UCSD-AML1 (cell line): ENCODE results near the gene TMEM51.

Source experiments
- DNase-seq: peaks from one replicate; lab custom pipeline; 2025; ENCODE audit not compliant: unreplicated experiment; lab: John Stamatoyannopoulos, UW

Gene TMEM51, protein sequence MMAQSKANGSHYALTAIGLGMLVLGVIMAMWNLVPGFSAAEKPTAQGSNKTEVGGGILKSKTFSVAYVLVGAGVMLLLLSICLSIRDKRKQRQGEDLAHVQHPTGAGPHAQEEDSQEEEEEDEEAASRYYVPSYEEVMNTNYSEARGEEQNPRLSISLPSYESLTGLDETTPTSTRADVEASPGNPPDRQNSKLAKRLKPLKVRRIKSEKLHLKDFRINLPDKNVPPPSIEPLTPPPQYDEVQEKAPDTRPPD

DNA sequence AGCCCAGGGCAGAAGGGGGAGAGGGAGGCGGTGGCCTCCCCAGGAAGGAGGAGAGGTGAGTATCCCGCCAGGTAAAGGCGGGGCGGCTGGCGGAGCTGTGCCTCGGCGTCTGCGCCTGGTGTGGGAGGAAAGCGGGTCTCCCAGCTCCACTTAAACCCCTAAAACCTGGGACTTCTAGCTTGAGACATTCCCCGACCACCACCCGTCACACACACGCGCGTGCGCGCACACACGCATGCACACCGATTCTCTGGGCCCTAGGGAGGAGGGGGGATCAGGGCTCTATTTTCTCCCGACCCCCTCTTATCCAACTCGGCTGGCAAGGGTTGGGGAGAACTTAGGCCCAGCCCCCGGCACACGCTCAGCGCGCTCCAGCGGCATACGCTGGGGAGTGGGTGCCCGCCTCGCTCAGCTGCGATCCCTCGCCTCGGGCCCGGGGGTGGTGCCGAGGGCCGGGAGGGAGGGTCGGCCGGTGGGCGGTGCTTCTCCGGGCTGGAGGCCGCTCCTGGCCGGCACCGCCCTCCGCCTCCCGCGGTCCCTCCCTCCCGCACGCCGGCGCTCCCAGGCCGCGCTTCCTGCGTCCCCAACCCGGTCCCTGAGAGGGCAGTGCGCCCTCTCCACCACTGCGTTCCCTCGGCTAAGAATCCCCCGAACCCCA is at the start of gene TMEM51:
Gene TMEM51, plus strand, starts transcription at position 564 of the 658 bp plus-strand sequence. CDS start 61,341 bp downstream, outside the sequence.
- peak; percentile 86 for DNase-seq

DNA sequence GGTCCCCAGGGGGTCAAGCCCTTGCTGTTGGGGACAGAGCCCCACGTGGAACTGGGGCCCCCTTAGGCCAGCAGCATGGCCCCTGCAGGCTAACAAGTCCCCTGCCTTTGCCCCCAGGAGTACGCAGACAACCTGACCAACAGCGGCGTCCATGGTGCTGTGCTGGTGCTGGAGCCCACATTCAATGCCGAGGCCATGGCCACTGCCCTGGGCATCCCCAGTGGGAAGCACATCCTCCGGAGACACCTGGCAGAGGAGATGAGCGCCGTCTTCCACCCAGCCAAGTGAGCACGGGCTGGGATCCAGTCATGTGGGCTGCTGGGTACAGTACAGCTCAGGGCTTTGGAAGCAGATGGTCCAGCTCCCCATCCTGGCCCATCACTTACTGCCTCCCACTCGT is 49.6 kb upstream of the TMEM51 start:
- DNase-seq, result no peak

DNA sequence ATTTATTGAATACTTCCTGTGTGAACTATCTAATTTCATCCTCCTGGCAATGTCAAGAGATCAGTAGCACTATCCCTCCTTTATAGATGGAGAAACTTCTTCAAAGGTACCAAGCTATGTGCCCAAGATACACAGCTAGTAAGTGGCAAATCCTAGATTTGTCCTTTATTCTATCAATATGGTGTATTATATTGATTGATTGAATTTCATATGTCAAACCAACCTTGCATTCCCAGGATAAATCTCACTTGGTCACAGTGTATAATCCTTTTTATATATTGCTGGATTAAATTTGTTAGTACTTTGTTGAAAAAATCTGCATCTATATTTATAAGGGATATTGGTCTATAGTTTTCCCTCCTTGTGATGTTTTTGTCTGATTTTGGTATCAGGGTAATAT is 48.8 kb upstream of the TMEM51 start:
- DNase-seq, result no peak

DNA sequence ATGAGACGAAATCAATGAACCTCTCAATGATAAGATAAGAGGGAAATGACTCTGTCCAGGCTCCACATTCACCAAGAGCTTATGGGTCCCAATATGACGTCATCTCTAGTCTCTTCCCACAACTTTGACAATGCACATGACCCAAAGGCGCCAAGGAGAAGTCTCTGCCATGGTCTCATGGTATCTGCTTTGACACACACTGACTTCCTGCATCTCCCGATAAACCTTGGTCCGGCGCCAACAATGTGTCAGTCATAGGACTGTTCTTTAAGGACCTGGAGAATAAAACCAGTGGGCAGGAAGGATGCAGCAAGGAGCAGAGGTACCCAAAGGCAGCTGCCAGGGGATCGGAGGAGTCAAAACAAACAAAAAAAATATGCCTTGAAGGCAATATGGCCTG is 46.9 kb upstream of the TMEM51 start:
- DNase-seq, result peak; percentile 63

DNA sequence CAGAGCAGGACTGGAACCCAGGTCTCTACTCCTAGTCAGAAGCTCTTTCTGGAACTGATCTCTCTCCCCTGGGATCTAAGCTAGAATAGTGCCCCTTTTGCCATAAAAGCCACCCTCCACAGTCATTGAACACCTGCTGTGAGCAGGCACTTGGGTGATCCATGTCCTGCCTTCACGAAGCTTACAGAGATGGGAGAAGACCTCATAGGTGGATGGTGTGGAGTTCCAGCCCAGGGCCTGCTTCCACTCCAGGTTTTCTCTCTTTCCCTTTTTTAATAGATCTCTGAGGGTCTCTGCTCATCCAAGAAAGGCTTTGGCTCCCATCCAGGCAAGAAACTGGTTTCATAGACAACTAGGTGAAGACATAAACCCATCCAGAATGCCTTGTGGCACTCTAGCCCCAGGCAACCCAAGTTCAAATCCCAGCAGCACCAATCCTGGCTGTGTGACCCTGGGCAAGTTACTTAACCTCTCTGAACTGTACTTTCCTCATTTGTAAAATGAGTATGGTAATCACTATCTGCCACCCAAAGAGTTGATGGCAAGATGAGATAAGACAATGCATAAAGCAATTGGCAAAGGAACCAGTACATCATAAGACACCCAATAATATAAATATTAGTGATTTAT is 46.4 kb upstream of the TMEM51 start:
- DNase-seq, result no peak

DNA sequence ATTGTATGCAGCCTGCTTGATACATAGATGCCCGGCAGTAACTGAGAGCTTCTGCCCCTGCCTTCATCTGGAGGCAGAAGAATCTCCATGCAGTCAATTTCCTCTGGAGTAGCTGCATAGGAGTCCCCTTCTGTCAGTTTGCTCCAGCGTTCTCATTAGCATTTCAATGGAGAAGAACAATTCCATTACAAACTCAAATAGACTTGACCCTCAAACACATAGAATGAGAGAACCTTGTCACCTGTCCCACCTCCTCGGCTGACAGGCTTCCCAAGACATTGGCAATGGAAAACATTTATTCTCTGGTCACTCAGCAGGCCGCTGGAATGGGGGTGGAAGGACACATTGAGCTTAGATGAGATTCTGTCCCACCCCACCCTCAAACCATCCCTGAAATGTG is 45.6 kb upstream of the TMEM51 start:
- DNase-seq, result no peak

DNA sequence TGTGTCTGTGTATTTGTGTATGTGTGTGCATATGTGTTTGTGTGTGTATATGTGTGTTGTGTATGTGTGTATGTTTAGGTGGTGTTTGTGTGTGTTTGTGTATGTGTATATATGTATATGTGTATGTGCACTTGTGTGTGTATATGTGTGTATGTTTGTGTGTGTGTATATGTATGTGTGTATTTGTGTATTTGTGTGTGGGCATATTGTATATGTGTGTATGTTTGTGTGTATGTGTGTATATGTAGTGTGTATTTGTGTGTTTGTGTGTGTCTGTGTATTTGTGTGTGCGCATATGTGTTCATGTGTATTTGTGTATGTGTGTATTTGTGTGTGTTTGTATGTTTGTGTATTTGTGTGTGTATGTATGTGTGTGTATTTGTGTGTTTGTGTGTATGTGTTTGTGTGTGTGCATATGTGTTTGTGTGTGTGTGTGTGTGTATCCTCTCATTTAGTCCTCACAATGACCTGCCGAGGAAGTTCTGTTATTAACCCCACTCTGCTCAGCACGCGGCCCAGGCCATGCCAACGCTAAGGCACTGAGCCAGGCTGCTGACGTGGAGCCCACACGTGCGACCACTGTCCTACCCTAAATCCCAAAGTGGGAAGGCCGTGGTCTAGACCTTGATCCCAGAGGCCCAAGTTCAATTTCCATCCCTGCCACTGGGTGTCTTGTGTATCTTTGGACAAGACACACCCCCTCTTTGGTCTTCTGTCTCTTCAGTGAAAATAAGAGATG is 43.2 kb upstream of the TMEM51 start:
- no peak for DNase-seq

DNA sequence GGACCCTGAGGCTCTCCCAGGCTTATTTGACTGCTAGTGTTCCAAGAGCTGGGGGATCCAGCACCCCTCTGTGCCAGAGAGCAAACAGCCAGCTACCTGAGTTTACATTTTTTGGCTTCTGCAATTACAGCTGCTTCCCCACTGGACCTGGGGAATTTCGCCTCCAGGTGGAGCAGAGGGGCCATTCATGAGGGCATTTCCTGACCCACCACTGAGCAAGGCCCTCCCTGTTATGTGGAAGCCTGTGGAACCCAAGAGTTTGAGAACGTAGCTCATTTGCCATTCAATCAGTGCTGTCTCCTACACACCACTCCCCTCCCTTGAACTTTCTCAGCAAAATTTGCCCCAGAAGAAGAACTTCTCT is 42.7 kb upstream of the TMEM51 start:
- DNase-seq, result no peak

DNA sequence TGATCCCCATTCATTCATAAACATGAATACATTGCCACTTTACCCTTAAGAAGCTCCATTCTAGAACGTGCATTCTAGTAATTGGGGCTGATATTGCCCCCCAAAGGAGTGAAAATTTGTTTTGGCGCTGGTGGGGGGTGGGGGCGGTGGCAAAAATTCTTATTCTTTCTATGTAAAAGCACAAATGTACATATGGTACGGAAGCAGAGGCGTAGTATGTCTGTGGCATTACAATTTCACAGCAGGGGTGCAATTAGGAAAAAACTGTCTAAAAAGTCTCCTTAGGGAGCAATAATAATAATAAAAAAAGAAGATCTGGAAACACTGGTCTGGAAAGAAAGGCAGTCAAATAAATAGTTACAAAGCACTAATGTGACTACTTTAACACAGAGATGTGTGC is 40.4 kb upstream of the TMEM51 start:
- DNase-seq, result no peak

DNA sequence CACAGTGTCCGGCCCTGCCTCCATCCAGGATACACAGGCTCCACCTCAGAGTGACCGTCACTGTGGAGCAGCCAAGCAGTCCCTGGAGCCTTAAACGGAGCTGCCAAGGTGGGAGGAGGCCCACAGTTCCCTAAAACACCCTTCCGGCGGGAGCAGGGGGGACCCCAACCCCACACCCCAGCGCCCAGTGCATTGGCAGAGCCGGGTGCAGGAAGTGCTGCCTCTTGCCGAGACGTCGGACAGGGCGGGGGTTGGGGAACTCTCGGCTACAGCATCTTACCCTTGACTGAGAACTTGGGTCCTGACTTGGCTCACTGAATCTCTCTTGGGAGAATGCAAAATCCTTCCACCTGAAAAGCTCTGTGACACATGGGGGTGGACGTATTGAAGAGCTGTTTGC is 38.7 kb upstream of the TMEM51 start:
- DNase-seq, result no peak

DNA sequence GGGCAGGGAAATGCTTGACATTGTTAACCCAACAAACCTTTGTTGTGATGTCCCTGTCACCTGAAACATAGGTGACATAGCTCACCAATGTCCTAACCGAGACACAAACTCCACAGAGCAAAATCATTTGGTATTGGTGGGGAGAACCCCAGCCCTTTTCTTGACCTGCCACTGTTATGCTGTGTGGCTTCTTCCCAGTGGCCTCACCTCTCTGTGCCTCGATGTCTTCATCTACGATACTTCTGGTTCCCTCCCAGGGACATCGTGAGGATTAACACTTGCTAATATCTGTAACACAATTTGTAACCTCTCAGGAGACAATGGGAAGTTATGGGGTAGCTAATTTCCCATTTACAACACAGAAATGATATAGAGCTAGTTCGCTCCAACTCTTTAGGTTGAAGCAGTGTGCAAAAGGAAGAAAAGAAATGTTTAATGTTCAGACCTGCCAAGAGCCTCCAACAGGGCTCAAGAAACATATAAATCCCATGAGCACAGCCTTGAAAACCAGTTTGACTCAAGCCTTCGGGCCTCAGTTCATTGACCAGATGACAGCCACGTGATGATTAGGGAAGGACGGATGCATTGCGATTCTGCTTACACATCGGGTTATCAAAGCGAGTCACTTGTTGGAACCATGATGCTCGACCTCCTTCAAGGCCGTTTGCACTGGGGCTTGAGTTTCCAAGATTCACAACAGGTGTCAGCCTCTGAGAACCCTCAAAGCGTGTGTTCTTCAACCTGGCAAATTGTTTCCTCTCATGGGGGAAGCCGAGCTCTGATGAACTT is 37.8 kb upstream of the TMEM51 start:
- DNase-seq, result no peak

DNA sequence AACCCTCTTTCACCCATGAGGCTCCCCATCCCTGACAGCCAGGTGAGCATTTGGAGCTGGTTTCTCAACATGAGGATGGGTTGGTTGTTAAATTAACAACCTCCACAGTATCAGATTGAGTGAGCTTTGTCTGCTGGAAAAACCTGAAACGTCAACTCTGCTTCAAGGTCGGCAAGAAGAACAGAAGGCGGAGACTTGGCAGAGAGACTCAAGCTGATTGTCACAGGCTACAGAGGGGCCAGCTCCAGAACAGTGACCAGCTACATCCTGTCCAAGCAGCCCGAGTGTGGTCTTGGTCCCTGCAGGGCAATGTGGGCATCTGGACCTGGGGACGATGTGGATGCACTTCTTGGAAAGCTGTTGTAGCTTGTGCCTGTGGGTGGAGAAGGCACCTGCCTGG is 36.6 kb upstream of the TMEM51 start:
- DNase-seq, result no peak

DNA sequence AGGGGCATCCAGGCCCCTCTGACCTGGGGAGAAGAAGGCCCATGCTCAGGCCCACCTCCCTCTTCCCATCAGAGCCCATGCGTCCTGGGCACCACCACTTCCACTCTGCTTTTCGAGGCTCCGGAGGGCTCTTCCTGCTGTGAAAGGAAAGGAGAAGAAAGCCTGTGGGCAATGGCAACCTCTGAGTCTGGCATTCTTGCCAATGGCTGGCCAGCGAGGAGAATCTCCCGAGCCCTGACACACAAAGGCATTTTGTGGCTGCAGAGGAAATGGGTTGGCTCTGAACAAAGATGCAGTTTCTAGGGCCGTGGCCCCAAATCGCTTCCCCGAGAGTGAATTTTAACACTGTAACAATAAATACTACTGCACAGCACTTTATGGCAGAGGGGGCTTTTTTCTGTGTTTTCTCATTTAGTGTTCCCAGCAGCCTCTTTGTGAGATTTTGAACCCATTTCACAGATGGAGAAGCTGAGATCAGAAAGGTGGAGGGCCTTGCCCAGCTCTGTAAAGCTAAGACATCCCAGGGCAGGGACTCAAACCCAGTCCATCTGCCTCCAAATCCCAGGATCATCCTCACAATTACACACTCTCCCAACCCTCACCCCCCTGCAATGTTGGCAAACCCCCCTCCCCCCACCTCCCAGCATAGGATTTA is 35.7 kb upstream of the TMEM51 start:
- no peak for DNase-seq

DNA sequence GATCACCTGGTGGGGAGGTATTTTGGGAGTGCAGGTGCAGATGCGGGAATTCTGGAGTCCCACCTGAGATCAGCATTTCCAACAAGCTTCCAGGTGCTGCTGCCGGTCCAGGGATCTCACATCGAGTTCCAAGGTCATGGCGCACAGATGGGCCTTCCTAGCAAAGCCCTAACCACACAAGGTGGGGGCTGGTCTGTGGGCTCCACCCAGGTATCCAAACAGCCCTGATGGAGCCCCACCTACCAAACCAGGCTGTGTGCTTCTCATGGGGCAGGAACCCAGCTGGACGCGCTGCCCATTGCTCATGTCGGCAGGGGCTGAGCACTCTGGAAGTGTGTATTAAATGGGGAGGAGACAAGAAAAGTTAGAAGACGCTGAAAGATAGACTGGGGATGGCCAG is 35.0 kb upstream of the TMEM51 start:
- no peak for DNase-seq

DNA sequence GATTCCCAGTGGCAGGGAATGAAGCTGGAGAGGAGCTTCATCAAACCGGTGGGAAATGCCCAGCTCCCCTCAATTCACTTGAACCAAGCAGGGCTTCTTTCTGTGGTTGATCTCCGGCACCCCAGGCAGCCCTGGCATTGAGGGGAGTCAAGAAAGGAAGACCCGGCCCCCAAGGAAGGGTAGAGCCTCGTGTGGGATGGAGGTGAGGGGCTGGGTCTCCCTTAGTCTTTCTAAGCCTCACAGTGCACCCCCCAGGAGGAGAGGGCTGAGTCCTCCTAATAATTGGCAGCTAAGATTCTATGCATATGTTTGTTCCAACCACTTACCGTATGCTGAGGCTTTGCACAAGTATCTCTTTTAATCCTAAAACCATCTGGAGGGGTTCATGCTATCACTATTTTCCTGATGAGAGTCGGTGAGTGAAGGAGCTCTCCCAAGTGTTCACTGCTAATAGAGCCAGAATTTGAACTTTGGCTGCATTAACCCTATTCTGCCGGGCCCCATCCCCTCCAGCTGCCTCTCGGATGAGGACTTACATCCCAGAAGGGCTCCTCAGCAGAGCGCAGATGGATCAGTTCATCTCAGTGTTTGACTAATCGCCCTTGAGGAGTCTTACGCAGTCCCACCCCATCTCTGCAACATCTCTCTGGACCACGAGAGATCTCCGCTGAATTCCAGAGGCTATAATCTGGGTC is 33.1 kb upstream of the TMEM51 start:
- DNase-seq, result no peak

DNA sequence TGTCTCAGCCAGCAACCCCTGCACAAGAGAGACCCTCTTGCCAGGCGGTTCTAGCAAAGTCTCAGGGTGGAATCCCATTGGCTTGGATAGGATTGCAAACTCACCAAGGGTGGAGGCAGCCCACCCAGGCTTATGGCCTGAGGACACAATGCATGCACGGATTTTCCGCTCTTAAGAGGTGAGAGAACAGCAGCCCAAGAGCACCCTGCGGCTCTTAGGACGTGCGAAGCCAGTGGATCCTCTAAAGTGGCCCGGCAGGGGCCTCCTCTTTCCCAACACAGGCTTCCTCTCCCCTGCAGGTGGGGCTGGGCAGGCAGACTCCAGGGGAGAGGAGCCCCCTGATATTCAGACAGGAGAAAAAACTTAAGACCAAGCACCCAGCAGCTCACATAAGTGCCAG is 31.2 kb upstream of the TMEM51 start:
- DNase-seq, result no peak

DNA sequence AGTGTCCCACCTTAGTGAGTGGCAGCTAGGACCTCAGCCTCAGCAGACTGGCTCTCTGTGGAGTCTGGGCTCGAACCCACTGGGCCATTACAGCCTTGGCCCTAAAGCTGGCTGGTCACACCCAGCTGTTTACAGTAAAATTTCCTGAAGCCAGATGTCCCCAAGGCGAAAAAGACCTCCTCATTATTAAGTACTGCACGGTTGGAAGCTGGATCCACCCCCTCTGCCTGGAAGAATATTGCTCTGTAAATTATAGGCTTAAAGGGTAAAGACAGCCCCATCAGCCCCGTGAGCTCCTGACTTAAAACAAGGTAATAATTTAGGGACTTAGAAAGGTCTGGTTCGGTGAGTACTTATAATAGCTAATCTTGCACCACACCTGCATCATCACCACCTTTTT is 30.3 kb upstream of the TMEM51 start:
- no peak for DNase-seq

DNA sequence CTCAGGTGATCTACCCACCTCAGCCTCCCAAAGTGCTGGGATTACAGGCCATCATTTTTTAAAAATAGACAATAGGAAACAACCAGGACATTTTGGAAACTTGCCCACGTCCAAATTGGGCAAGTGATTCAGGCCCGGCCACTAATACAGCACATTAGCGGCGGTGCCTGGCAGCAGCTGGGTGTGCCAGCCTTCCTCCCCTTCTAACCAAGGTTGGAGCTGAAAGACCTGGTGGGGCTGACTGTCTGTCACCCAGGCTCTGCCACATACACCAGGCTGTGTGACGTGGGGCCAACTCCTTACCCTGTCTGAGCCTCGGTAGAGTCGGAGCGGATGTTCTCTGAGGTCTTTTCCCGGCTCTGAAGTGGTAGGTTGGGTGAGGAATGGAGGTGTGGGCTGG is 29.6 kb upstream of the TMEM51 start:
- no peak for DNase-seq

DNA sequence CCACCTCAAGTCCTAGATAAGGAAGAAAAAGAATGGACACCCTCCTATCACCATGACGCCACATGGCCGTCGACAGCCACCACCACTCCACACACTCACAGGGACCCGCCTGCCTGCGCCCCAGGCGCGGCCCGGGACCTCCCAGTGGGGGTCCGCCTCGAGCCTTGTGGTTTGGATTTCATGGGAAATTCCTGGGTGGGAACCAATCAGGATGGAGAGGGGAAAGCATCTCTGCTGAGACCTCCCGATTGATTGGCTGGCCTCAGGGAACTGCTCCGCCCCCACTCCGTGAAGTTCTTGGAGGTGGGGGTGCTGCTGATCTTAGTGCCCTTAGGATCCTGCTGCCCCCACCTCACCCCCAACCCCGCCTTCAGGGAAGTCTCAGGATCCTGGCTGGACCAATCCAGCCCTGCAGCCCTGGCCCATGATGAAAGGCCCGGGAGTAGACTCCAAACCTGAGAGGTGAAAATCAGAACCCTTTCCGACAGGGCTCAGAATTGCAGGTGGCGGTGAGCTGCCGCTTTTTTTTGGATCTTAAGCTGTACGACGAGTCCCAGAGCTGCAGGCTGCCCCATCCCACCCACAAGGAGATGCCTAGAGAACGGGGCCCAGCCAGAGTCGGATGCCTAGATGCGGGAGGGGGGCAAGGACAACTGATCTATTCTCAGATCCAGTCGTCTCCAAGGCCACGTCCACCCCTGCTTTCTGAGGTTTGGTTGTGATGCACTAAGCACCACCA is 29.0 kb upstream of the TMEM51 start:
- no peak for DNase-seq
